HEK293 (cell line): ENCODE results near the gene LTBP1.
A peak's percentile ranks its signal among the peaks of the same experiment; 100 is the strongest.

ENCODE experiments used
- FEZF1 ChIP-seq: fragments of 450-650 bp; formaldehyde crosslinking; IDR thresholded peaks from 2 replicates; pipeline ENCODE4 v1.5.1; 2016; ENCODE audit warnings: missing biosample characterization, missing genetic modification characterization
- KLF1 ChIP-seq: fragments of 450-650 bp; formaldehyde crosslinking; IDR thresholded peaks from 2 replicates; pipeline ENCODE4 v1.5.1; 2016; ENCODE audit warnings: missing biosample characterization, missing genetic modification characterization
- KLF16 ChIP-seq: fragments of 450-650 bp; formaldehyde crosslinking; IDR thresholded peaks from 2 replicates; pipeline ENCODE4 v1.5.1; 2017; ENCODE audit warnings: missing biosample characterization, missing genetic modification characterization
- RBAK ChIP-seq: fragments of 450-650 bp; formaldehyde crosslinking; IDR thresholded peaks from 2 replicates; pipeline ENCODE4 v1.5.1; 2016; ENCODE audit warnings: missing biosample characterization, missing genetic modification characterization
- ZBTB21 ChIP-seq: fragments of 450-650 bp; formaldehyde crosslinking; IDR thresholded peaks from 2 replicates; pipeline ENCODE4 v1.5.1; 2017; ENCODE audit warnings: missing biosample characterization, missing genetic modification characterization
- ZNF114 ChIP-seq: fragments of 450-650 bp; formaldehyde crosslinking; IDR thresholded peaks from 2 replicates; pipeline ENCODE4 v1.5.0; 2017; ENCODE audit warnings: missing biosample characterization, missing genetic modification characterization
- ZNF132 ChIP-seq: fragments of 450-650 bp; formaldehyde crosslinking; IDR thresholded peaks from 2 replicates; pipeline ENCODE4 v1.5.1; 2017; ENCODE audit warnings: missing biosample characterization, missing genetic modification characterization, borderline replicate concordance
- ZNF146 ChIP-seq: fragments of 450-650 bp; formaldehyde crosslinking; IDR thresholded peaks from 2 replicates; pipeline ENCODE4 v1.5.1; 2016; ENCODE audit warnings: missing biosample characterization, missing genetic modification characterization
- ZNF16 ChIP-seq: fragments of 450-650 bp; formaldehyde crosslinking; IDR thresholded peaks from 2 replicates; pipeline ENCODE4 v1.5.1; 2016; ENCODE audit warnings: low read depth, missing biosample characterization, missing genetic modification characterization
- ZNF169 ChIP-seq: fragments of 450-650 bp; formaldehyde crosslinking; IDR thresholded peaks from 2 replicates; pipeline ENCODE4 v1.5.1; 2016; ENCODE audit warnings: missing biosample characterization, missing genetic modification characterization
- ZNF341 ChIP-seq: fragments of 450-650 bp; formaldehyde crosslinking; IDR thresholded peaks from 2 replicates; pipeline ENCODE4; 2016; ENCODE audit warnings: low read depth, missing biosample characterization, missing genetic modification characterization
- ZNF37A ChIP-seq: fragments of 450-650 bp; IDR thresholded peaks from 2 replicates; pipeline ENCODE4 v1.5.1; 2018; ENCODE audit warnings: missing biosample characterization, missing genetic modification characterization
- ZNF624 ChIP-seq: fragments of 450-650 bp; formaldehyde crosslinking; IDR thresholded peaks from 2 replicates; pipeline ENCODE4 v1.5.1; 2017; ENCODE audit warnings: missing biosample characterization, missing genetic modification characterization
- ZNF626 ChIP-seq: fragments of 450-650 bp; sonication (Bioruptor Pico); formaldehyde crosslinking; IDR thresholded peaks from 2 replicates; pipeline ENCODE4 v1.5.1; 2018; ENCODE audit warnings: missing biosample characterization, missing genetic modification characterization, inconsistent platforms
- ZNF664 ChIP-seq: fragments of 450-650 bp; formaldehyde crosslinking; IDR thresholded peaks from 2 replicates; pipeline ENCODE4 v1.5.1; 2016; ENCODE audit warnings: missing biosample characterization, missing genetic modification characterization
- ZNF747 ChIP-seq: fragments of 450-650 bp; formaldehyde crosslinking; IDR thresholded peaks from 2 replicates; pipeline ENCODE4 v1.5.1; 2016; ENCODE audit warnings: missing biosample characterization, missing genetic modification characterization
- ZNF768 ChIP-seq: fragments of 450-650 bp; formaldehyde crosslinking; IDR thresholded peaks from 2 replicates; pipeline ENCODE4 v1.5.1; 2018; ENCODE audit warnings: missing biosample characterization, mild to moderate bottlenecking, missing genetic modification characterization
- ZNF830 ChIP-seq: fragments of 450-650 bp; IDR thresholded peaks from 2 replicates; pipeline ENCODE4 v1.5.0; 2018; ENCODE audit warnings: missing biosample characterization, missing genetic modification characterization, low read depth, mild to moderate bottlenecking, moderate library complexity
- ZNF843 ChIP-seq: fragments of 450-650 bp; formaldehyde crosslinking; IDR thresholded peaks from 2 replicates; pipeline ENCODE4 v1.5.1; 2016; ENCODE audit warnings: missing biosample characterization, missing genetic modification characterization
- ZXDB ChIP-seq: fragments of 450-650 bp; formaldehyde crosslinking; IDR thresholded peaks from 2 replicates; pipeline ENCODE4 v1.5.1; 2016; ENCODE audit warnings: missing biosample characterization, missing genetic modification characterization
- TF ChIP-seq, protein P1 (sequence below): fragments of 450-650 bp; formaldehyde crosslinking; IDR thresholded peaks from 2 replicates; pipeline ENCODE4 v1.5.1; 2016; ENCODE audit warnings: missing biosample characterization, missing genetic modification characterization
- TF ChIP-seq, protein P2 (sequence below): fragments of 450-650 bp; formaldehyde crosslinking; IDR thresholded peaks from 2 replicates; pipeline ENCODE4 v1.5.1; 2017; ENCODE audit warnings: missing biosample characterization, missing genetic modification characterization
- TF ChIP-seq, protein P3 (sequence below): fragments of 450-650 bp; formaldehyde crosslinking; IDR thresholded peaks from 2 replicates; pipeline ENCODE4 v1.5.1; 2017; ENCODE audit warnings: missing biosample characterization, missing genetic modification characterization
- TF ChIP-seq, protein P4 (sequence below): fragments of 450-650 bp; formaldehyde crosslinking; conservative IDR thresholded peaks from 2 replicates; pipeline ENCODE4 v1.5.1; 2016; ENCODE audit warnings: low read depth, missing biosample characterization, missing genetic modification characterization
- TF ChIP-seq, protein P5 (sequence below): fragments of 450-650 bp; formaldehyde crosslinking; IDR thresholded peaks from 2 replicates; pipeline ENCODE4 v1.5.1; 2016; ENCODE audit warnings: missing biosample characterization, missing genetic modification characterization
- TF ChIP-seq, protein P6 (sequence below): fragments of 450-650 bp; formaldehyde crosslinking; IDR thresholded peaks from 2 replicates; pipeline ENCODE4 v1.5.1; 2016; ENCODE audit warnings: missing biosample characterization, missing genetic modification characterization, low read depth

Gene LTBP1

DNA sequence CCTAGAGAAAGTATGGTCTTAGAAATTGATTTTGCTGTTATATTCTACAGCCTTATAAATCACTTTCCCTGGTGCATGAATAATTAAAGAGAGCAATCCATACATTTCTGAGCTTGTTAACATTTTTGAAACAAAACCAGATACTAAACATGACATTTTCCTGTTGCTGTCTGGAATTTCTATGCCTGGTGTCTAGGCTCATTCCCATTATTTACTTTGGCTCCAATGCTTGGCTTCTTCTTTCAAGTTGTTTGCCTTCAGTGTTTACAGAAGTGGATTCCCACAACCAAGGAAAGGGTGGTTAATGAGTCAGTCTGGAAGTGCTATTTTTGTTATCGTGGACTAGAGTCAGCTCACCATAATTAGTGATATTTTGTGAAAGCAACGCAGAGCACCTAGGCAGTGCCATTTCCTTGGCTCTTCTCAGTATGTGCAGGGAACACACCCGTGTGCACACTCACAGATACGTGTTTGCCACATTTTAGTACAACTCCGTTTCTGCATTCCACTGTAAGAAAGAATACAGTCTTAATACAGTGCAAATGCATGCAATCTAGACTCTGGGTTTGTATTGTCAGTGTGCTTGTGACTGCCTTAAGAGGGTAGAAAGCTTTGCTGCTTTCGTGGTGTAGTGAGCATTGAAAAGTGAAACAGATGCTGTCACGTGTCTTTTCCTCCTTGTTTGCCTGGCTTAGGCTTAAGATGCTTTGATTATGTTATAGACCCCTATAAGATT, 344.7 kb downstream of the LTBP1 start (continued):
- no peak for TF ChIP-seq ZNF37A (tag by site-specific recombination)
- TF ChIP-seq ZNF830 = no peak
- TF ChIP-seq FEZF1 (tag by site-specific recombination) = peak; percentile 77
- TF ChIP-seq ZNF146 (tag by site-specific recombination) = no peak
- TF ChIP-seq KLF1 (tag by site-specific recombination) = no peak
- TF ChIP-seq KLF16 = no peak
- TF ChIP-seq ZNF626 (tag by site-specific recombination) = no peak
- no peak for TF ChIP-seq ZNF624
- TF ChIP-seq, protein P1, sequence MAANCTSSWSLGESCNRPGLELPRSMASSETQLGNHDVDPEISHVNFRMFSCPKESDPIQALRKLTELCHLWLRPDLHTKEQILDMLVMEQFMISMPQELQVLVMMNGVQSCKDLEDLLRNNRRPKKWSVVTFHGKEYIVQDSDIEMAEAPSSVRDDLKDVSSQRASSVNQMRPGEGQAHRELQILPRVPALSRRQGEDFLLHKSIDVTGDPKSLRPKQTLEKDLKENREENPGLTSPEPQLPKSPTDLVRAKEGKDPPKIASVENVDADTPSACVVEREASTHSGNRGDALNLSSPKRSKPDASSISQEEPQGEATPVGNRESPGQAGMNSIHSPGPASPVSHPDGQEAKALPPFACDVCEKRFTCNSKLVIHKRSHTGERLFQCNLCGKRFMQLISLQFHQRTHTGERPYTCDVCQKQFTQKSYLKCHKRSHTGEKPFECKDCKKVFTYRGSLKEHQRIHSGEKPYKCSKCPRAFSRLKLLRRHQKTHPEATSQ (tag by site-specific recombination) = no peak
- TF ChIP-seq, protein P2, sequence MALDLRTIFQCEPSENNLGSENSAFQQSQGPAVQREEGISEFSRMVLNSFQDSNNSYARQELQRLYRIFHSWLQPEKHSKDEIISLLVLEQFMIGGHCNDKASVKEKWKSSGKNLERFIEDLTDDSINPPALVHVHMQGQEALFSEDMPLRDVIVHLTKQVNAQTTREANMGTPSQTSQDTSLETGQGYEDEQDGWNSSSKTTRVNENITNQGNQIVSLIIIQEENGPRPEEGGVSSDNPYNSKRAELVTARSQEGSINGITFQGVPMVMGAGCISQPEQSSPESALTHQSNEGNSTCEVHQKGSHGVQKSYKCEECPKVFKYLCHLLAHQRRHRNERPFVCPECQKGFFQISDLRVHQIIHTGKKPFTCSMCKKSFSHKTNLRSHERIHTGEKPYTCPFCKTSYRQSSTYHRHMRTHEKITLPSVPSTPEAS (tag by site-specific recombination) = no peak
- TF ChIP-seq, protein P3, sequence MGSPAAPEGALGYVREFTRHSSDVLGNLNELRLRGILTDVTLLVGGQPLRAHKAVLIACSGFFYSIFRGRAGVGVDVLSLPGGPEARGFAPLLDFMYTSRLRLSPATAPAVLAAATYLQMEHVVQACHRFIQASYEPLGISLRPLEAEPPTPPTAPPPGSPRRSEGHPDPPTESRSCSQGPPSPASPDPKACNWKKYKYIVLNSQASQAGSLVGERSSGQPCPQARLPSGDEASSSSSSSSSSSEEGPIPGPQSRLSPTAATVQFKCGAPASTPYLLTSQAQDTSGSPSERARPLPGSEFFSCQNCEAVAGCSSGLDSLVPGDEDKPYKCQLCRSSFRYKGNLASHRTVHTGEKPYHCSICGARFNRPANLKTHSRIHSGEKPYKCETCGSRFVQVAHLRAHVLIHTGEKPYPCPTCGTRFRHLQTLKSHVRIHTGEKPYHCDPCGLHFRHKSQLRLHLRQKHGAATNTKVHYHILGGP (tag by site-specific recombination) = peak; percentile 64
- no peak for TF ChIP-seq ZNF132 (tag by site-specific recombination)
- TF ChIP-seq, protein P4, sequence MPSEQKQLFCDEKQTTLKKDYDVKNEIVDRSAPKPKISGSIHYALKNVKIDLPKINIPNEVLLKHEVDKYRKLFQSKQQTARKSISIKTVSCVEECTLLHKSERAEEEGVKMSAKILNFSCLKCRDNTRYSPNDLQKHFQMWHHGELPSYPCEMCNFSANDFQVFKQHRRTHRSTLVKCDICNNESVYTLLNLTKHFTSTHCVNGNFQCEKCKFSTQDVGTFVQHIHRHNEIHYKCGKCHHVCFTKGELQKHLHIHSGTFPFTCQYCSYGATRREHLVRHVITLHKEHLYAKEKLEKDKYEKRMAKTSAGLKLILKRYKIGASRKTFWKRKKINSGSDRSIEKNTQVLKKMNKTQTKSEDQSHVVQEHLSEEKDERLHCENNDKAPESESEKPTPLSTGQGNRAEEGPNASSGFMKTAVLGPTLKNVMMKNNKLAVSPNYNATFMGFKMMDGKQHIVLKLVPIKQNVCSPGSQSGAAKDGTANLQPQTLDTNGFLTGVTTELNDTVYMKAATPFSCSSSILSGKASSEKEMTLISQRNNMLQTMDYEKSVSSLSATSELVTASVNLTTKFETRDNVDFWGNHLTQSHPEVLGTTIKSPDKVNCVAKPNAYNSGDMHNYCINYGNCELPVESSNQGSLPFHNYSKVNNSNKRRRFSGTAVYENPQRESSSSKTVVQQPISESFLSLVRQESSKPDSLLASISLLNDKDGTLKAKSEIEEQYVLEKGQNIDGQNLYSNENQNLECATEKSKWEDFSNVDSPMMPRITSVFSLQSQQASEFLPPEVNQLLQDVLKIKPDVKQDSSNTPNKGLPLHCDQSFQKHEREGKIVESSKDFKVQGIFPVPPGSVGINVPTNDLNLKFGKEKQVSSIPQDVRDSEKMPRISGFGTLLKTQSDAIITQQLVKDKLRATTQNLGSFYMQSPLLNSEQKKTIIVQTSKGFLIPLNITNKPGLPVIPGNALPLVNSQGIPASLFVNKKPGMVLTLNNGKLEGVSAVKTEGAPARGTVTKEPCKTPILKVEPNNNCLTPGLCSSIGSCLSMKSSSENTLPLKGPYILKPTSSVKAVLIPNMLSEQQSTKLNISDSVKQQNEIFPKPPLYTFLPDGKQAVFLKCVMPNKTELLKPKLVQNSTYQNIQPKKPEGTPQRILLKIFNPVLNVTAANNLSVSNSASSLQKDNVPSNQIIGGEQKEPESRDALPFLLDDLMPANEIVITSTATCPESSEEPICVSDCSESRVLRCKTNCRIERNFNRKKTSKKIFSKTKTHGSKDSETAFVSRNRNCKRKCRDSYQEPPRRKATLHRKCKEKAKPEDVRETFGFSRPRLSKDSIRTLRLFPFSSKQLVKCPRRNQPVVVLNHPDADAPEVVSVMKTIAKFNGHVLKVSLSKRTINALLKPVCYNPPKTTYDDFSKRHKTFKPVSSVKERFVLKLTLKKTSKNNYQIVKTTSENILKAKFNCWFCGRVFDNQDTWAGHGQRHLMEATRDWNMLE = no peak
- no peak for TF ChIP-seq RBAK (tag by site-specific recombination)
- no peak for TF ChIP-seq ZNF747 (tag by site-specific recombination)
- TF ChIP-seq ZNF843 (tag by site-specific recombination) = peak; percentile 68; the same call in 1 of the 2 replicates
- TF ChIP-seq ZNF341 = no peak
- TF ChIP-seq, protein P5, sequence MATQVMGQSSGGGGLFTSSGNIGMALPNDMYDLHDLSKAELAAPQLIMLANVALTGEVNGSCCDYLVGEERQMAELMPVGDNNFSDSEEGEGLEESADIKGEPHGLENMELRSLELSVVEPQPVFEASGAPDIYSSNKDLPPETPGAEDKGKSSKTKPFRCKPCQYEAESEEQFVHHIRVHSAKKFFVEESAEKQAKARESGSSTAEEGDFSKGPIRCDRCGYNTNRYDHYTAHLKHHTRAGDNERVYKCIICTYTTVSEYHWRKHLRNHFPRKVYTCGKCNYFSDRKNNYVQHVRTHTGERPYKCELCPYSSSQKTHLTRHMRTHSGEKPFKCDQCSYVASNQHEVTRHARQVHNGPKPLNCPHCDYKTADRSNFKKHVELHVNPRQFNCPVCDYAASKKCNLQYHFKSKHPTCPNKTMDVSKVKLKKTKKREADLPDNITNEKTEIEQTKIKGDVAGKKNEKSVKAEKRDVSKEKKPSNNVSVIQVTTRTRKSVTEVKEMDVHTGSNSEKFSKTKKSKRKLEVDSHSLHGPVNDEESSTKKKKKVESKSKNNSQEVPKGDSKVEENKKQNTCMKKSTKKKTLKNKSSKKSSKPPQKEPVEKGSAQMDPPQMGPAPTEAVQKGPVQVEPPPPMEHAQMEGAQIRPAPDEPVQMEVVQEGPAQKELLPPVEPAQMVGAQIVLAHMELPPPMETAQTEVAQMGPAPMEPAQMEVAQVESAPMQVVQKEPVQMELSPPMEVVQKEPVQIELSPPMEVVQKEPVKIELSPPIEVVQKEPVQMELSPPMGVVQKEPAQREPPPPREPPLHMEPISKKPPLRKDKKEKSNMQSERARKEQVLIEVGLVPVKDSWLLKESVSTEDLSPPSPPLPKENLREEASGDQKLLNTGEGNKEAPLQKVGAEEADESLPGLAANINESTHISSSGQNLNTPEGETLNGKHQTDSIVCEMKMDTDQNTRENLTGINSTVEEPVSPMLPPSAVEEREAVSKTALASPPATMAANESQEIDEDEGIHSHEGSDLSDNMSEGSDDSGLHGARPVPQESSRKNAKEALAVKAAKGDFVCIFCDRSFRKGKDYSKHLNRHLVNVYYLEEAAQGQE (tag by site-specific recombination) = no peak
- TF ChIP-seq ZNF16 = no peak
- TF ChIP-seq ZNF169 (tag by site-specific recombination) = no peak
- TF ChIP-seq ZBTB21 (tag by site-specific recombination) = no peak
- no peak for TF ChIP-seq ZNF114 (tag by site-specific recombination)
- TF ChIP-seq ZNF664 (tag by site-specific recombination) = no peak
- peak; percentile 68 for TF ChIP-seq ZXDB (tag by site-specific recombination)
- TF ChIP-seq, protein P6, sequence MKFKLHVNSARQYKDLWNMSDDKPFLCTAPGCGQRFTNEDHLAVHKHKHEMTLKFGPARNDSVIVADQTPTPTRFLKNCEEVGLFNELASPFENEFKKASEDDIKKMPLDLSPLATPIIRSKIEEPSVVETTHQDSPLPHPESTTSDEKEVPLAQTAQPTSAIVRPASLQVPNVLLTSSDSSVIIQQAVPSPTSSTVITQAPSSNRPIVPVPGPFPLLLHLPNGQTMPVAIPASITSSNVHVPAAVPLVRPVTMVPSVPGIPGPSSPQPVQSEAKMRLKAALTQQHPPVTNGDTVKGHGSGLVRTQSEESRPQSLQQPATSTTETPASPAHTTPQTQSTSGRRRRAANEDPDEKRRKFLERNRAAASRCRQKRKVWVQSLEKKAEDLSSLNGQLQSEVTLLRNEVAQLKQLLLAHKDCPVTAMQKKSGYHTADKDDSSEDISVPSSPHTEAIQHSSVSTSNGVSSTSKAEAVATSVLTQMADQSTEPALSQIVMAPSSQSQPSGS = no peak
- TF ChIP-seq ZNF768 (tag by site-specific recombination) = no peak
